Karpas-422 (cell line): ENCODE data around the gene SUSD3. TPM values are rescaled to one million over a fixed set of nuclear protein-coding genes. Genes with fewer than 3 reads are reported as not detected.

Experiments
- DNase-seq: peaks from one replicate; pipeline ENCODE4 v3.0.0-alpha.2; 2015
- H2AFZ ChIP-seq: fragments of 200-600 bp; sonication (generic); 2 replicates; pipeline ENCODE4 v1.6.1; 2014; ENCODE audit warnings: antibody characterized with exemption, low read length, mixed read lengths
- H3K27ac ChIP-seq: fragments of 200-600 bp; sonication (generic); 2 replicates; pipeline ENCODE4 v1.5.1; 2014; ENCODE audit warnings: mild to moderate bottlenecking, low read length, moderate library complexity
- H3K27me3 ChIP-seq: fragments of 200-600 bp; sonication (generic); 2 replicates; pipeline ENCODE4 v1.6.1; 2014; ENCODE audit warnings: low read length, mixed read lengths
- H3K36me3 ChIP-seq: fragments of 200-600 bp; sonication (generic); 2 replicates; pipeline ENCODE4 v1.6.1; 2014; ENCODE audit warnings: low read length, mixed read lengths; ENCODE audit not compliant: insufficient read depth
- H3K4me1 ChIP-seq: fragments of 200-600 bp; sonication (generic); 2 replicates; pipeline ENCODE4 v1.6.1; 2014; ENCODE audit warnings: mild to moderate bottlenecking, low read length, mixed read lengths
- H3K4me2 ChIP-seq: fragments of 200-600 bp; sonication (generic); 2 replicates; pipeline ENCODE4 v1.6.1; 2014; ENCODE audit warnings: low read length, low read depth, mild to moderate bottlenecking; ENCODE audit not compliant: poor library complexity, severe bottlenecking
- H3K4me3 ChIP-seq: fragments of 200-600 bp; sonication (generic); 2 replicates; pipeline ENCODE4 v1.5.1; 2014; ENCODE audit warnings: mild to moderate bottlenecking, antibody characterized with exemption, low read length, mixed read lengths
- H3K79me2 ChIP-seq: fragments of 200-600 bp; sonication (generic); 2 replicates; pipeline ENCODE4 v1.6.1; 2014; ENCODE audit warnings: mild to moderate bottlenecking, low read length, mixed read lengths
- H3K9ac ChIP-seq: fragments of 200-600 bp; sonication (generic); 2 replicates; pipeline ENCODE4 v1.6.0; 2014; ENCODE audit warnings: low read length
- H3K9me2 ChIP-seq: fragments of 200-600 bp; sonication (generic), shearing (Covaris generic); replicated peaks from 2 replicates; pipeline ENCODE4 v1.6.0; 2014; ENCODE audit warnings: mild to moderate bottlenecking, low read length, moderate library complexity; ENCODE audit not compliant: insufficient read depth
- H3K9me3 ChIP-seq: fragments of 300-700, 200-600 bp; sonication (generic); 2 replicates; pipeline ENCODE4 v1.6.1; 2014; ENCODE audit warnings: low read length, mixed read lengths
- H4K20me1 ChIP-seq: fragments of 200-600 bp; sonication (generic); 2 replicates; pipeline ENCODE4 v1.6.1; 2014; ENCODE audit warnings: mild to moderate bottlenecking, antibody characterized with exemption, low read length, low read depth; ENCODE audit not compliant: insufficient read depth
- total RNA-seq: library from RNA; depleted of rRNA; stranded (reverse); fragments of >200 nt; shearing (Covaris generic); gene quantifications from 2 replicates; pipeline ENCODE4 v1.2.3, GENCODE V29; 2014; ENCODE audit warnings: low replicate concordance

SUSD3 gene
- total RNA-seq, 1 experiment from 2014 or later = 6.2 TPM

DNA sequence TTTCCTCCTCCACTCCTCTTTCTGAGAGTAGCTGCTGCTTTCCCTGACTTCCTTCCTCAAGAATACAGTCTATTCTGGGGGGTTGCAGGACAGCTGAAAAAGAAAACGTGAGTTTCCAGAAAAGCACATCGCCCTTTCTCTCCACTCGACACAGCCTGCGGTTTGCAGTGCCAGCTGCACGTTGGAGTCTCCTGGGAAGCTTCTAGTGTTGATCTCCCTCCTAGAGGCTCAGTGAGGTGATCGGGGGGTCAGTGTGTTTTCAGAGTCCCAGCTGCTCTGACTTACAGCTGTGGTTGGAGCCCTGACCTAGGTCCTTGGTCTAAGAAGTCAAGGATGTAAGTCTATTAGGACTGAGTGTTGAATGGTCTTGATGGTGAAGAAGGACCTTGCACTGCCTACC is 25.0 kb upstream of the SUSD3 start:
- Histone ChIP-seq H3K27ac (no peak overlapping the region), H3K79me2 (no peaks in the 10 kb centered on the region), H3K27me3 (no peaks in the 10 kb centered on the region), H3K4me2 (no peak overlapping the region), H3K36me3 (no peaks in the 10 kb centered on the region), H2AFZ (no peak overlapping the region), H4K20me1 (no peaks in the 10 kb centered on the region), H3K9me2 (no peaks in the 10 kb centered on the region), H3K9ac (no peak overlapping the region), H3K4me1 (peaks cover 4% of the 10 kb centered on the region), H3K4me3 (no peak overlapping the region), H3K9me3 (no peaks in the 10 kb centered on the region)
- DNase-seq = no peak

DNA sequence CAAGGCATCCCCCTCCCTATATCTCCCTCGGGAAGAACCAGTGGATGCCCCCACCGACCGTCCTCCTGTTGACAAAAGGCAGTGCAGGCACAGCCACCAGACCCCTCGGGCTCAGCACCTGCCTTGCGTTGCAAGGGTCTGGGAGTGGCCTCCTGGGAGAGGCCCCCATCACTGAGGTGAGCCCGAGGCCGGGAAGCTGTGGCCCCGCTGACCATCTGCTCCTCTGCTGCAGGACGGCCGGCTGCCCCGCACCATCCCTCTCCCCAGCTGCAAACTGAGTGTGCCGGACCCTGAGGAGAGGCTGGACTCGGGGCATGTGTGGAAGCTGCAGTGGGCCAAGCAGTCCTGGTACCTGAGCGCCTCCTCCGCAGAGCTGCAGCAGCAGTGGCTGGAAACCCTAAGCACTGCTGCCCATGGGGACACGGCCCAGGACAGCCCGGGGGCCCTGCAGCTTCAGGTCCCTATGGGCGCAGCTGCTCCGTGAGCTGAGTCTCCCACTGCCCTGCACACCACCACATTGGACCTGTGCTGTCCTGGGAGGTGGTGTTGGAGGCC is 23.3 kb upstream of the SUSD3 start:
- H3K4me1 ChIP-seq = peaks cover 3% of the 10 kb centered on the region
- H3K4me2 ChIP-seq = no peak overlapping the region
- DNase-seq = no peak
- no peak overlapping the region for H3K27ac ChIP-seq
- no peaks in the 10 kb centered on the region for H3K9me2 ChIP-seq
- H2AFZ ChIP-seq = no peak overlapping the region
- H3K36me3 ChIP-seq = no peaks in the 10 kb centered on the region
- H3K27me3 ChIP-seq = no peaks in the 10 kb centered on the region
- no peaks in the 10 kb centered on the region for H4K20me1 ChIP-seq
- H3K79me2 ChIP-seq = no peaks in the 10 kb centered on the region
- H3K9ac ChIP-seq = no peak overlapping the region
- no peaks in the 10 kb centered on the region for H3K9me3 ChIP-seq
- H3K4me3 ChIP-seq = no peak overlapping the region

DNA sequence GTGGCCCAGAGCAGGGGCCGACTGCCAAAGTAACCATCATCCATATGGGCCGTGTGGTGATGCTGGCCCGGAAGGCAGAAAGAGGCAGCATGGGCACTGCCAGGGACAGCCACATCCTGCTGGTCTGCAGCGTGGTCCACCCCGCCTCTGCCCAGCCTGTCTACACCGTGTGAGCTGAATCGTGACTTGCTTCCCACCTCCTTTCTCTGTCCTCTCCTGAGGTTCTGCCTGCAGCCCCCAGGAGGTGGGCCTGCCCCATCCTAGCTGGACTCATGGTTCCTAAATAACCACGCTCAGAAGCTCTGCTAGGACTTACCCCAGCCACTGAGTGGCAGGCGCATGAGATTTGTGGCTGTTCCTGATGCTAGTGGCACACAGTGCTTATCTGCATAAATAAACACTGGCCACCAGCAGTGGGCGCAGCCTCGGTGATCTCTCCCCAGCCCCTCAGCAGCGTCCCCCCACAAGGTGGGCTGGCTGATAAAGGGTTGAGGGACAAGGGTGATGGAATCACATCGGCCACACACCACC is 22.6 kb upstream of the SUSD3 start:
- no peaks in the 10 kb centered on the region for H4K20me1 ChIP-seq
- H3K4me1 ChIP-seq = peaks cover 3% of the 10 kb centered on the region
- no peaks in the 10 kb centered on the region for H3K79me2 ChIP-seq
- H3K9me2 ChIP-seq = no peaks in the 10 kb centered on the region
- no peaks in the 10 kb centered on the region for H3K9me3 ChIP-seq
- no peaks in the 10 kb centered on the region for H3K27me3 ChIP-seq
- H3K36me3 ChIP-seq = no peaks in the 10 kb centered on the region
- H3K27ac ChIP-seq = no peak overlapping the region
- no peak overlapping the region for H3K4me2 ChIP-seq
- no peak overlapping the region for H2AFZ ChIP-seq
- no peak overlapping the region for H3K9ac ChIP-seq
- DNase-seq = no peak
- H3K4me3 ChIP-seq = no peak overlapping the region

DNA sequence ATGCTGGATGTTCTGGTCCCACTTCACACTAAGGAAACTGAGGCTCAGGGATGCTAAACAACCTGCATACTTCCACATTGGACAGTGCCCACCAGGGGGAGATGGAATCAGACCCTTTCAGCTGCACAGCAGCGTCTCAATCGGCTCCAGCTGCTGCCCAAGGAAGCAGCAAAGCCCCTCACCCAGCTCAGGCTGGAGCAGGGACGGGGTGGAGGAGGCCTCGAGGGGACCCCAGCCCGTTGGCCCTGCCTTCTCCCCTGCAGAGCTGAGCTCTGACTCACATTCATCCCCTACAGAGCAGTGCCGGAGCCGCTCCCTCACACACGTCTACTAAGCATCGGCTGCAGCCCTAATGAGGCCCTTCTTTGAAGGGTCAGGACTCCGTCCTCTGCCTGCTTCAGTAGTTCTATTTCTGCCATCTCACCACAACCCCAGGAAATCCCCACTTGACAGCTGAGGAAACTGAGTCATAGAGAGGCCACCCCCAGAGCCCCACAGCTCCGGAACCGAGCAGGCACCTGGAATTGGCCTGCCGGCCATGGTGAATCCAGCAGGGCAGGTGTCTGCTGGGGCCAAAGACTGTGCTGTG is 21.5 kb upstream of the SUSD3 start:
- Histone ChIP-seq H3K4me1 (peaks cover 3% of the 10 kb centered on the region), H3K79me2 (no peaks in the 10 kb centered on the region), H3K4me3 (no peak overlapping the region), H3K36me3 (no peaks in the 10 kb centered on the region), H3K9me2 (no peaks in the 10 kb centered on the region), H3K9me3 (no peaks in the 10 kb centered on the region), H2AFZ (no peak overlapping the region), H4K20me1 (no peaks in the 10 kb centered on the region), H3K4me2 (no peak overlapping the region), H3K27me3 (no peaks in the 10 kb centered on the region), H3K9ac (no peak overlapping the region), H3K27ac (no peak overlapping the region)
- DNase-seq = no peak

DNA sequence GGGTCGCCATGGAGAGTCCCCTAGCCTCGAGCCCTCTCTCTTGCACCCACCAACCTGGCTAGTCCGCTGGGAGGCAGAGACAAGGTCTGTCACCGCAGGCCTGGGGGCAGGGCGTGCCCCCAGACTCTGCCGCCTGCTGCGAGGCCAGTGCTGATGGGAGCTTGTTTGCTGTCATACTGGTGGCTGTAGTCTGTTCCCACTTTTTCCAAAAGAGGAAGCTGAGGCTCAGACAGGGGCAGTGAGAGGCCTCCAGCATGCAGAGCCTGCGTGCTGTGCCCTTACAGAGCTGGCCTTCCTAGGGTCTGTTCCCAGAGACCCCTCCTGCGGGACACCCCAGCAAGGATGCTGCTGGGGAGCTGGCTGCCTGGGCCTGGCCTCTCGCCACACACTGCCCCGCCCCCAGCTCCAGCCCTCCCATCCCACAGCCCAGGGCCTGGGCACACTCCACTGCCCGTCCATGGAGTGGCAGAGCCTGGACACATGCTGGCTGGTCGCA is 21.0 kb upstream of the SUSD3 start:
- no peaks in the 10 kb centered on the region for H3K79me2 ChIP-seq
- no peak overlapping the region for H3K27ac ChIP-seq
- no peaks in the 10 kb centered on the region for H3K9me3 ChIP-seq
- H3K27me3 ChIP-seq = no peaks in the 10 kb centered on the region
- H3K9ac ChIP-seq = no peak overlapping the region
- no peak overlapping the region for H3K4me3 ChIP-seq
- H2AFZ ChIP-seq = no peak overlapping the region
- no peaks in the 10 kb centered on the region for H3K9me2 ChIP-seq
- H3K36me3 ChIP-seq = no peaks in the 10 kb centered on the region
- DNase-seq = no peak
- no peaks in the 10 kb centered on the region for H4K20me1 ChIP-seq
- H3K4me1 ChIP-seq = peaks cover 3% of the 10 kb centered on the region
- H3K4me2 ChIP-seq = no peak overlapping the region

DNA sequence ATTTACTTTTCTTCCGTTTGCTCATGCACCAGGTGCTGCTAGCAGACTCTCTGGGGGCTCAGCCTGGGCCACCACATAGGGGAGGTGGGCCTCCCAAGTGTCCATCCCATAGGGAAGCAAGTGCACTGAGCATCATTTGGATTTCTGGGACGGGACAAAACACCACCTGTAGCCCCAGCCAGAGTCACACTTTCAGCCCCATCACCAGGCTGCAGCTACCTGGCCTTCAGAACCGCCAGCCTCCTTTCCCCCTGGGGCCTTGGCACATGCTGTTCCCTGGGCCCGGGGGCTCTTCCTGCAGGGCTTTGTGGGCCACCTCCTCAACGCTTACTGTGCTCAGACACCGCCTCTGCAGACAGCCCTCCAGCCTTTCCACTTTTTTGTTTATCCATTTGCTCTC is 19.6 kb upstream of the SUSD3 start:
- Histone ChIP-seq H3K9me3 (no peaks in the 10 kb centered on the region), H3K27me3 (no peaks in the 10 kb centered on the region), H2AFZ (no peak overlapping the region), H3K4me2 (no peak overlapping the region), H3K4me3 (no peak overlapping the region), H3K4me1 (no peaks in the 10 kb centered on the region), H4K20me1 (no peaks in the 10 kb centered on the region), H3K9ac (no peak overlapping the region), H3K27ac (no peak overlapping the region), H3K36me3 (no peaks in the 10 kb centered on the region), H3K79me2 (no peaks in the 10 kb centered on the region), H3K9me2 (no peaks in the 10 kb centered on the region)
- no peak for DNase-seq

DNA sequence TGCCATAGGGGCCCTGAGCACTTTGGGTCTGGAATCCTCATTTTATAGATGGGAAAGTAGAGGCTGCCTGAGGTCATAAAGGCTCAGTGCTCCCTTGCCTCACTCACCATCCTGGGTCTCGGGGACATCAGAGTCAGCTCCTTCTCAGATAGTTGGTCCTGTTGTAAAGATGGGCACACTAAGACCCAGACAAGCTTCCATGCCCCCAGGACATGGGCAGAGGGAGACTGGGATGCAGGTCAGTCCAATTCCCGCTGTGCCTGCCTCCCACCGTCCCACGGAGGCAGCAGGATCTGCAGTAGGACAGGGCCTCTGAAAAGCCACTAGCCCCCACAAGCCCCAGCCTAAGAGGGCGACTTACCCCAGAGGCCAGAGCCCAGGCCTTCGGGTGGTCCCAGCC is 19.0 kb upstream of the SUSD3 start:
- Histone ChIP-seq H3K4me2 (no peak overlapping the region), H3K9me2 (no peaks in the 10 kb centered on the region), H3K79me2 (no peaks in the 10 kb centered on the region), H3K4me3 (no peak overlapping the region), H3K27ac (no peak overlapping the region), H2AFZ (no peak overlapping the region), H3K9me3 (no peaks in the 10 kb centered on the region), H3K36me3 (no peaks in the 10 kb centered on the region), H4K20me1 (no peaks in the 10 kb centered on the region), H3K27me3 (no peaks in the 10 kb centered on the region), H3K4me1 (no peaks in the 10 kb centered on the region), H3K9ac (no peak overlapping the region)
- no peak for DNase-seq

DNA sequence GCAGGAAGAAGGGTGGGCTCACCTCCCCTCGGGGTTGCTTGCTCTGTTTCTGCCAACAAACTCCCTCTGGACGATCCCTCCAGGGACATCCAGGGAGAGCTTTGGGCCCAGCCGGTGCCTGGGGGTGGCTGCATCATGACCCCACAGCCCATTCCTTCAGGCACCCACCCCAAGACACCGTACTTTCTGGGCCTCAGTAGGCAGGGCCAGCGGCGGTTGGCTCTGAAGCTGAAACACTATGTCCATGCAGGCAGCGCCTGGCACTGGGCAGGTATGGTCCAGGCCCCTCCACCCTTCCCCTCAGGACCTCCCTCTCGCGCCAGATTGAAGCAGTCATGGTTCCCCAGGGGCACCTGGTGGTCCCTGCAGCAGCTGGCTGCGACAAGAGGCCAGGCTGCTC is 18.5 kb upstream of the SUSD3 start:
- Histone ChIP-seq H3K4me3 (no peak overlapping the region), H3K9me2 (no peaks in the 10 kb centered on the region), H3K4me1 (no peaks in the 10 kb centered on the region), H4K20me1 (no peaks in the 10 kb centered on the region), H3K27me3 (no peaks in the 10 kb centered on the region), H3K79me2 (no peaks in the 10 kb centered on the region), H2AFZ (no peak overlapping the region), H3K4me2 (no peak overlapping the region), H3K9me3 (no peaks in the 10 kb centered on the region), H3K27ac (no peak overlapping the region), H3K9ac (no peak overlapping the region), H3K36me3 (no peaks in the 10 kb centered on the region)
- no peak for DNase-seq
